HepG2 (cell line): ENCODE measurements around the gene TMEM121. TPM values are rescaled to one million over a fixed set of nuclear protein-coding genes. Genes with fewer than 3 reads are reported as not detected.
A peak's percentile ranks its signal among the peaks of the same experiment; 100 is the strongest.

Source experiments
- GABPA ChIP-seq, 2 experiments: IDR thresholded peaks; 2 replicates each; pipeline ENCODE4 v1.6.1; 2011 to 2016; ENCODE audit warnings: low read depth in 2 of 2, low read length in 1 of 2, missing biosample characterization in 1 of 2, missing genetic modification characterization in 1 of 2
- KLF15 ChIP-seq: sonication (generic); formaldehyde crosslinking; IDR thresholded peaks from 2 replicates; pipeline ENCODE4 v1.8.1; 2023; ENCODE audit warnings: borderline replicate concordance, mild to moderate bottlenecking, inconsistent platforms, missing genetic modification reagents, mixed read lengths
- MZF1 ChIP-seq: sonication (generic); formaldehyde crosslinking; IDR thresholded peaks from 2 replicates; pipeline ENCODE4 v1.8.1; 2023; ENCODE audit warnings: mild to moderate bottlenecking, missing genetic modification reagents, borderline replicate concordance
- POLR2A ChIP-seq, 2 experiments: IDR thresholded peaks; 2 replicates each; pipeline ENCODE4 v1.6.1; 2011; ENCODE audit warnings: low read depth in 2 of 2, low read length in 2 of 2, mild to moderate bottlenecking in 1 of 2, moderate library complexity in 1 of 2; ENCODE audit not compliant: insufficient read depth in 1 of 2
- SPEN ChIP-seq: sonication (generic); formaldehyde crosslinking; IDR thresholded peaks from 2 replicates; pipeline ENCODE4 v1.5.1; 2020; ENCODE audit warnings: low read depth, mild to moderate bottlenecking, missing genetic modification reagents
- TBX3 ChIP-seq: fragments of 450-650 bp; IDR thresholded peaks from 2 replicates; pipeline ENCODE4 v1.6.1; 2017; ENCODE audit warnings: antibody characterized with exemption, mild to moderate bottlenecking, inconsistent platforms, borderline replicate concordance
- ZNF24 ChIP-seq: fragments of 450-650 bp; IDR thresholded peaks from 2 replicates; pipeline ENCODE4 v1.6.1; 2017; ENCODE audit warnings: antibody characterized with exemption, mild to moderate bottlenecking
- ZNF687 ChIP-seq: sonication (generic); formaldehyde crosslinking; IDR thresholded peaks from 2 replicates; pipeline ENCODE4 v1.5.1; 2020; ENCODE audit warnings: mild to moderate bottlenecking, missing genetic modification reagents, moderate library complexity
- ZNF772 ChIP-seq: sonication (generic); formaldehyde crosslinking; IDR thresholded peaks from 2 replicates; pipeline ENCODE4 v1.5.0; 2020; ENCODE audit warnings: mild to moderate bottlenecking, missing genetic modification reagents
- polyA plus RNA-seq, 8 experiments: library from polyadenylated mRNA; depleted of rRNA in 3 of 8; stranded (reverse) in 7 of 8; unstranded in 1 of 8; fragments of >200 nt; fragmentation: Illumina TruSeq in 4 of 8; extraction: Trizol in 4 of 8; gene quantifications; 2 replicates each; pipeline versions ENCODE4 v1.2.1 to v1.2.3, GENCODE V29; 2011 to 2016; ENCODE audit warnings: low read depth in 4 of 8, missing spikeins in 1 of 8, mixed read lengths in 1 of 8; ENCODE audit not compliant: insufficient read depth in 1 of 8
- total RNA-seq, 5 experiments: library from RNA; depleted of rRNA; stranded (reverse); fragments of >200 nt; fragmentation: Illumina TruSeq; extraction: Trizol; gene quantifications; 2 replicates each; pipeline ENCODE4 v1.2.3, GENCODE V29; 2016; ENCODE audit warnings: low read depth in 1 of 5

TMEM121 gene
- total and polyA plus RNA-seq, 2 of the 13 experiments (the other 11 are each of a cell fraction or from before 2014, with no cell fraction given): 6.6 to 19.0 TPM

GRCh38 chr14:105530285-105531087 is 4.1 kb downstream of the TMEM121 start (continued):
- no peak for TF ChIP-seq ZNF24
- no peak for TF ChIP-seq KLF15 (CRISPR knock-in tag)
- TF ChIP-seq GABPA (IDR thresholded peaks at IDR 0.05; ENCODE audit: low read depth, low read length): peak; percentile 28; the same call in 1 of the 2 replicates
- peak; percentile 70; the same call in 1 of the 2 replicates for TF ChIP-seq GABPA (CRISPR knock-in tag; IDR thresholded peaks at IDR 0.05; ENCODE audit: low read depth)
- no peak for TF ChIP-seq TBX3
- peak in 1 of 2 experiments; percentile 33; a peak in 1 of 4 replicates for TF ChIP-seq POLR2A (IDR thresholded peaks at IDR 0.05; ENCODE audit: insufficient read depth in 1 of 2, low read depth in 2 of 2, low read length in 2 of 2)
- TF ChIP-seq ZNF687: peak; percentile 4; the same call in 1 of the 2 replicates
- TF ChIP-seq SPEN: peak; percentile 25; the same call in 1 of the 2 replicates
- TF ChIP-seq ZNF772: 0 out of 2 replicates have a peak, but pooled peaks have one; percentile 26
- TF ChIP-seq MZF1 (CRISPR knock-in tag): no peak
